Breast epithelium (tissue), 4 donors: ENCODE data around the gene TPM2. TPM values are rescaled to one million over a fixed set of nuclear protein-coding genes. Genes with fewer than 3 reads are reported as not detected.

ENCODE experiments used
- DNase-seq, 2 donors: peaks; one replicate each; pipeline ENCODE4 v3.0.0-alpha.2; 2019; ENCODE audit warnings: low spot score in 2 of 2
- H3K27ac ChIP-seq, 2 donors: fragments of 200-600 bp; sonication (generic) in 1 of 2; one replicate each; pipeline ENCODE4 v1.5.1; 2016 to 2019; ENCODE audit warnings: mild to moderate bottlenecking in 1 of 2
- H3K27me3 ChIP-seq, 2 donors: fragments of 200-600 bp; sonication (generic) in 1 of 2; one replicate each; pipeline versions ENCODE4 v1.5.1 to v1.6.0; 2017 to 2019; ENCODE audit warnings: control low read depth in 1 of 2, mild to moderate bottlenecking in 1 of 2
- H3K36me3 ChIP-seq: fragments of 200-600 bp; one replicate; pipeline ENCODE4 v1.5.1; 2019
- H3K4me1 ChIP-seq, 2 donors: fragments of 200-600 bp; sonication (generic); one replicate each; pipeline ENCODE4 v1.5.1; 2016 to 2019; ENCODE audit warnings: control low read depth in 1 of 2
- H3K4me3 ChIP-seq, 3 donors: fragments of 200-600 bp; sonication (generic); 1 replicate in 2 of 3; 2 replicates in 1 of 3; pipeline ENCODE4 v1.5.1; 2016 to 2019; ENCODE audit warnings: mild to moderate bottlenecking in 3 of 3, moderate library complexity in 2 of 3
- H3K9me3 ChIP-seq, 2 donors: fragments of 200-600 bp; sonication (generic) in 1 of 2; one replicate each; pipeline ENCODE4 v1.5.1; 2016 to 2019; ENCODE audit warnings: control low read depth in 1 of 2
- CTCF ChIP-seq, 3 donors: fragments of 450-650 bp; IDR thresholded peaks; one replicate each; pipeline ENCODE4 v1.5.1; 2016 to 2017; ENCODE audit warnings: antibody characterized with exemption in 3 of 3, mild to moderate bottlenecking in 3 of 3, moderate library complexity in 3 of 3
- POLR2A ChIP-seq: fragments of 450-650 bp; IDR thresholded peaks from one replicate; pipeline ENCODE4 v1.6.1; 2016; ENCODE audit warnings: antibody characterized with exemption, mild to moderate bottlenecking, moderate library complexity
- POLR2AphosphoS5 ChIP-seq, 3 donors: sonication (generic); formaldehyde crosslinking; IDR thresholded peaks; one replicate each; pipeline ENCODE4 v1.6.1; 2017; ENCODE audit warnings: antibody characterized with exemption in 3 of 3
- intact Hi-C: fragments of 100-400 bp; cut with DNase I; formaldehyde crosslinking; loops from one replicate; pipeline ENCODE4 v1.15.1; 2023; ENCODE audit warnings: low total_unique reads
- total RNA-seq, 3 donors: library from RNA; depleted of rRNA; stranded (reverse); fragments of >200 nt; gene quantifications; one replicate each; pipeline ENCODE4 v1.1.0, GENCODE V29; 2016

Gene TPM2
- total RNA-seq, 3 donors from 2014 or later: 143 to 402 (median 258) TPM

- TF ChIP-seq CTCF (IDR thresholded peaks at IDR 0.05) (no peak), POLR2AphosphoS5 (IDR thresholded peaks at IDR 0.05) (no peak), POLR2A (no peak)
- DNase-seq: no peak
- Histone ChIP-seq H3K4me1 (no peaks in the 10 kb centered on the region), H3K27me3 (no peaks in the 10 kb centered on the region), H3K27ac (no peak overlapping the region), H3K36me3 (no peaks in the 10 kb centered on the region), H3K4me3 (no peak overlapping the region), H3K9me3 (no peaks in the 10 kb centered on the region)
- intact Hi-C loops: no loop called here
Measured at GRCh38 chr9:35682520-35683315, 7.0 kb downstream of the TPM2 start.

- intact Hi-C loops: no loop called here
- no peaks in the 10 kb centered on the region for H3K27me3 ChIP-seq
- TF ChIP-seq POLR2A (no peak), CTCF (IDR thresholded peaks at IDR 0.05) (no peak)
- no peaks in the 10 kb centered on the region for H3K36me3 ChIP-seq
- no peak for DNase-seq
- H3K27ac ChIP-seq: no peak overlapping the region
- H3K4me1 ChIP-seq: no peaks in the 10 kb centered on the region
- no peaks in the 10 kb centered on the region for H3K9me3 ChIP-seq
- H3K4me3 ChIP-seq: no peak overlapping the region
Measured at GRCh38 chr9:35682051-35682450, 7.7 kb downstream of the TPM2 start.

- intact Hi-C loops: no loop called here
- Histone ChIP-seq H3K27ac (peak overlapping the region in 1 of 2 donors; percentile 38), H3K36me3 (no peaks in the 10 kb centered on the region), H3K4me1 (no peaks in the 10 kb centered on the region), H3K27me3 (no peaks in the 10 kb centered on the region), H3K9me3 (no peaks in the 10 kb centered on the region), H3K4me3 (no peak overlapping the region)
- DNase-seq: no peak
- no peak for TF ChIP-seq POLR2AphosphoS5 (IDR thresholded peaks at IDR 0.05)
Measured at GRCh38 chr9:35681341-35682002, 8.3 kb downstream of the TPM2 start.

GRCh38 chr9:35680331-35681105 is 9.2 kb downstream of the TPM2 start:
- H3K27ac ChIP-seq: no peak overlapping the region
- no peaks in the 10 kb centered on the region for H3K36me3 ChIP-seq
- no peaks in the 10 kb centered on the region for H3K9me3 ChIP-seq
- no peaks in the 10 kb centered on the region for H3K27me3 ChIP-seq
- no peak for DNase-seq
- H3K4me1 ChIP-seq: peaks cover 0 to 4% of the 10 kb centered on the region in 2 donors
- intact Hi-C loops: no loop called here
- H3K4me3 ChIP-seq: no peak overlapping the region
- TF ChIP-seq CTCF (IDR thresholded peaks at IDR 0.05) (no peak), POLR2AphosphoS5 (IDR thresholded peaks at IDR 0.05) (no peak), POLR2A (no peak)

GRCh38 chr9:35679766-35680330 is 9.9 kb downstream of the TPM2 start:
- no peak for DNase-seq
- peaks cover 0 to 4% of the 10 kb centered on the region in 2 donors for H3K4me1 ChIP-seq
- TF ChIP-seq POLR2A (no peak), CTCF (IDR thresholded peaks at IDR 0.05) (no peak), POLR2AphosphoS5 (IDR thresholded peaks at IDR 0.05) (no peak)

More at GRCh38 chr9:35679766-35680330, 9.9 kb downstream of the TPM2 start:
- Histone ChIP-seq H3K27ac (no peak overlapping the region), H3K27me3 (no peaks in the 10 kb centered on the region), H3K36me3 (no peaks in the 10 kb centered on the region), H3K4me3 (no peak overlapping the region), H3K9me3 (no peaks in the 10 kb centered on the region)
- intact Hi-C loops: no loop called here
